Type B pancreatic cell (in vitro differentiated cells): ENCODE data around the gene APLP1. TPM values are rescaled to one million over a fixed set of nuclear protein-coding genes. Genes with fewer than 3 reads are reported as not detected.

Source experiments
- DNase-seq: peaks from one replicate; pipeline ENCODE4 v3.0.0; 2021; ENCODE audit warnings: mixed read lengths; ENCODE audit not compliant: unreplicated experiment; ENCODE audit errors: extremely low spot score
- H3K27ac Mint-ChIP-seq: 2 replicates; pipeline ENCODE4 v1.8.0; 2021; ENCODE audit warnings: mild to moderate bottlenecking, mixed read lengths
- H3K27me3 Mint-ChIP-seq: 2 replicates; pipeline ENCODE4 v1.8.0; 2021; ENCODE audit warnings: mixed read lengths
- H3K36me3 Mint-ChIP-seq: 2 replicates; pipeline ENCODE4 v1.8.0; 2021; ENCODE audit warnings: mixed read lengths
- H3K4me1 Mint-ChIP-seq: one replicate; pipeline ENCODE4 v1.8.0; 2021; ENCODE audit warnings: mixed read lengths; ENCODE audit not compliant: unreplicated experiment
- H3K4me3 Mint-ChIP-seq: 2 replicates; pipeline ENCODE4 v1.8.0; 2021; ENCODE audit warnings: mild to moderate bottlenecking, mixed read lengths
- H3K9me3 Mint-ChIP-seq: 2 replicates; pipeline ENCODE4 v1.8.0; 2021; ENCODE audit warnings: mixed read lengths
- total RNA-seq: library from RNA; stranded (reverse); gene quantifications from 2 replicates; pipeline ENCODE4 v1.2.1, GENCODE V29; 2021; ENCODE audit warnings: low replicate concordance
- TF ChIP-seq, protein P1 (sequence below): fragments of 200-600 bp; sonication (generic); conservative IDR thresholded peaks from 2 replicates; pipeline ENCODE4 v1.5.0; 2021; ENCODE audit warnings: antibody characterized with exemption, mild to moderate bottlenecking

Gene APLP1
- total RNA-seq, 1 donor from 2014 or later: 120 TPM

DNA sequence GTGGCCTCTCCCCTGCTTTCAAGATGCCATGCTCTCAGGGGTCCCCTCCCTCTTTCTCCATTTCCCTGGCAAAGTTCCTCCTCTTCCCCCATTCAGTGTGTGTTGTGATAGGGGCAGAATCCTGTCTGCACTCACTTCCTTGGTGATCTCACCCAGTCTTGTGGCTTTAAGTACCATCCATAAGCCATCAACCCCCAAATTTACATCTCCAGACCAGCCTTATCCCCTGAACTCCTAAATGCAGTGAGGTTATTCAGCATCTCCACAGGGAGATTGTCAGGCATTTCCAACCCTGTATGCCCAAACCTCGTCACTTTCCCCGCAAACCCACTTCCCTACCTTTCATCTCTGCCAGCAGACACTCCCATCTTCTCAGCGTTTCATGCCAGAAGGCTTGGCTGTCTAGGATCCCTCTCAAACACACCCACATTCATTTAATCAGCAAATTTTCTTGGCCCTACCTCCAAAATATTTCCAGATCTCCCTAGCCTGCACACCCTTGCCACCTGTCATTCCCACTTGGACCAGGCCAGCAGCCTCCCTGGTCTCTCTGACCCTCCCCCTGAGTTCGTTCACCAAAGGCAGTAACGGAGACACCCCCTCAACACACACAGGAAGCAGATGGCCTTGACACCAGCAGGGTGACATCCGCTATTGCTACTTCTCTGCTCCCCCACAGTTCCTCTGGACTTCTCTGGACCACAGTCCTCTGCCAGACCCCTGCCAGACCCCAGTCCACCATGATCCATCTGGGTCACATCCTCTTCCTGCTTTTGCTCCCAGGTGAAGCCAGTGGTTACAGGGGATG is 33.7 kb downstream of the APLP1 start, which contains the start of gene HCST:
HCST (plus strand) TSS at position 676 of the 808 bp plus-strand sequence; CDS start at position 741, 65 bp downstream.
- Mint-ChIP-seq H3K27ac (peak within 1 kb of the TSS; percentile 86), H3K4me1 (peaks cover 17% of the 10 kb centered on the region), H3K9me3 (no peaks in the 10 kb centered on the region), H3K27me3 (peaks cover 22% of the 10 kb centered on the region), H3K36me3 (no peaks in the 10 kb centered on the region), H3K4me3 (peak within 1 kb of the TSS; percentile 97)
- no peak for DNase-seq
- TF ChIP-seq, protein P1, sequence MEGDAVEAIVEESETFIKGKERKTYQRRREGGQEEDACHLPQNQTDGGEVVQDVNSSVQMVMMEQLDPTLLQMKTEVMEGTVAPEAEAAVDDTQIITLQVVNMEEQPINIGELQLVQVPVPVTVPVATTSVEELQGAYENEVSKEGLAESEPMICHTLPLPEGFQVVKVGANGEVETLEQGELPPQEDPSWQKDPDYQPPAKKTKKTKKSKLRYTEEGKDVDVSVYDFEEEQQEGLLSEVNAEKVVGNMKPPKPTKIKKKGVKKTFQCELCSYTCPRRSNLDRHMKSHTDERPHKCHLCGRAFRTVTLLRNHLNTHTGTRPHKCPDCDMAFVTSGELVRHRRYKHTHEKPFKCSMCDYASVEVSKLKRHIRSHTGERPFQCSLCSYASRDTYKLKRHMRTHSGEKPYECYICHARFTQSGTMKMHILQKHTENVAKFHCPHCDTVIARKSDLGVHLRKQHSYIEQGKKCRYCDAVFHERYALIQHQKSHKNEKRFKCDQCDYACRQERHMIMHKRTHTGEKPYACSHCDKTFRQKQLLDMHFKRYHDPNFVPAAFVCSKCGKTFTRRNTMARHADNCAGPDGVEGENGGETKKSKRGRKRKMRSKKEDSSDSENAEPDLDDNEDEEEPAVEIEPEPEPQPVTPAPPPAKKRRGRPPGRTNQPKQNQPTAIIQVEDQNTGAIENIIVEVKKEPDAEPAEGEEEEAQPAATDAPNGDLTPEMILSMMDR: no peak

GRCh38 chr19:35902870-35903475 is 34.6 kb downstream of the APLP1 start:
- H3K4me1 Mint-ChIP-seq: peaks cover 17% of the 10 kb centered on the region
- peaks cover 22% of the 10 kb centered on the region for H3K27me3 Mint-ChIP-seq
- H3K36me3 Mint-ChIP-seq: no peaks in the 10 kb centered on the region
- H3K4me3 Mint-ChIP-seq: peak overlapping the region; percentile 66
- TF ChIP-seq, protein P1: no peak
- H3K9me3 Mint-ChIP-seq: no peaks in the 10 kb centered on the region
- H3K27ac Mint-ChIP-seq: peak overlapping the region; percentile 64
- no peak for DNase-seq

- DNase-seq: no peak
These were observed 35.3 kb downstream of the APLP1 start for GRCh38 chr19:35903550-35904179.

GRCh38 chr19:35904311-35905068 is 36.1 kb downstream of the APLP1 start:
- no peaks in the 10 kb centered on the region for H3K9me3 Mint-ChIP-seq

More at GRCh38 chr19:35903550-35904179, 35.3 kb downstream of the APLP1 start:
- H3K9me3 Mint-ChIP-seq: no peaks in the 10 kb centered on the region
- H3K36me3 Mint-ChIP-seq: no peaks in the 10 kb centered on the region
- TF ChIP-seq, protein P1: no peak
- peaks cover 22% of the 10 kb centered on the region for H3K27me3 Mint-ChIP-seq
- H3K27ac Mint-ChIP-seq: peak overlapping the region; percentile 64
- peaks cover 17% of the 10 kb centered on the region for H3K4me1 Mint-ChIP-seq
- peak overlapping the region; percentile 66 for H3K4me3 Mint-ChIP-seq

More at GRCh38 chr19:35904311-35905068, 36.1 kb downstream of the APLP1 start:
- no peak overlapping the region for H3K27ac Mint-ChIP-seq
- H3K27me3 Mint-ChIP-seq: peaks cover 22% of the 10 kb centered on the region
- H3K36me3 Mint-ChIP-seq: no peaks in the 10 kb centered on the region
- no peak for DNase-seq
- H3K4me3 Mint-ChIP-seq: no peak overlapping the region
- peaks cover 17% of the 10 kb centered on the region for H3K4me1 Mint-ChIP-seq
- TF ChIP-seq, protein P1: no peak
